Amygdala (tissue), 56 donors: ENCODE data around the gene ODAPH.
"Not testable (repeated sequence)": the region's sequence is repeated elsewhere in the genome, so short reads cannot be mapped to it uniquely, and the experiment has no call there.

Source experiments
- DNase-seq, 56 donors: peaks; one replicate each; lab custom pipeline; 2025; lab: John Stamatoyannopoulos, UW

ODAPH gene

DNA sequence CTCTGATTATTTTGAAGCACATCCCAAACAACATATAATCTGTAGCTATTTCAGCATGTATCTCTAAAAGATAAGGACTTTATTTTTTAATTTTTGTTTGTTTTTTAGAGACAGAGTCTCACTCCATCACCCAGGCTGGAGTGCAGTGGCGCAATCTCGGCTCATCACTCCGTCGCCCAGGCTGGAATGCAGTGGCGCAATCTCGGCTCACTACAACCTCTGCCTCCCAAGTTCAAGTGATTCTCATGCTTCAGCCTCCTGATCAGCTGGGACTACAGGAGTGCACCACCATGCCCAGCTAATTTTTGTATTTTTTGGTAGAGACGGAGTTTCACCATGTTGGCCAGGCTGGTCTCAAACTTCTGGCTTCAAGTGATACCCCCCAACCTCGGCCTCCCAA lies 11.6 kb upstream of the ODAPH start:
- DNase-seq = not testable (repeated sequence)

GRCh38 chr4:75544870-75545269 lies 11.0 kb upstream of the ODAPH start:
- DNase-seq = no peak

- DNase-seq = no peak
These were observed 10.3 kb upstream of the ODAPH start for GRCh38 chr4:75545526-75545925.

DNA sequence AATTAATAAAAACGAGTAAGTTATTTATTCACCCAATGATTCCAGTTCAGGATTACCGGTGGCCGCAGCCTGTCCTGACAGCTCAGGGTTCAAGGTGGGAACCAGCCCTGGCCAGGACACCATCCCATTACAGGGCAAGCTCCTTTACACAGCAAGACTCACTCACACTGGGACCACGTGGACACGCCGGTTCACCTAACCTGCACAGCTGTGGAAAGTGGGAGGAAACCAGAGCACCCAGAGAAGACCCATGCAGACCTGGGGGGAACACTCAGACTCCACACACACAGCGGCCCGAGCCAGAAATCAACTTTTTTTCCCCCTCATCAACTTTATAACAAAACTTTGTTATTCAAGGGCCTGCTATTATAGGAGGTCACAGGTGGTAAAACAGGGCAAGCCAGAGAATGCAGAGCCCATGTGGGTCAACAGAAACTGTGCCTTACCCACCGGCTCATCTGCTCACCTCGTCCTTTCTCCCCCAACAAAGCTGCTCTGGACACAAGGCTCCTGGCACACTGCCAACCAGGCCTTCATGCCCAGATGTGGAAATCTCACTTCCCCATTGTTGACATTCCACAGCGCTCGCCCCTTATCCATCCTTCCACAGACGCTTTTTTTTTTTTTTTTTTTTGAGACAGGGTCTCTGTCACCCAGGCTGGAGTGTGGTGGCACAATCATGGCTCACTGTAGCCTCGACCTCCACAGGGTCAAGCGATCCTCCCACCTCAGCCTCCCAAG lies 8.0 kb upstream of the ODAPH start:
- peak in 3 of 56 donors; percentile 6 to 11 (median 8) for DNase-seq

- no peak for DNase-seq
These were observed 6.8 kb upstream of the ODAPH start for GRCh38 chr4:75549019-75549418.

- DNase-seq = no peak
These were observed 3.4 kb upstream of the ODAPH start for GRCh38 chr4:75552452-75552851.

GRCh38 chr4:75557696-75558095 lies 1.8 kb downstream of the ODAPH start:
- DNase-seq = no peak

- DNase-seq = no peak
These were observed 5.9 kb downstream of the ODAPH start for GRCh38 chr4:75561789-75562188.

- no peak for DNase-seq
These were observed 8.2 kb downstream of the ODAPH start for GRCh38 chr4:75564023-75564422.

DNA sequence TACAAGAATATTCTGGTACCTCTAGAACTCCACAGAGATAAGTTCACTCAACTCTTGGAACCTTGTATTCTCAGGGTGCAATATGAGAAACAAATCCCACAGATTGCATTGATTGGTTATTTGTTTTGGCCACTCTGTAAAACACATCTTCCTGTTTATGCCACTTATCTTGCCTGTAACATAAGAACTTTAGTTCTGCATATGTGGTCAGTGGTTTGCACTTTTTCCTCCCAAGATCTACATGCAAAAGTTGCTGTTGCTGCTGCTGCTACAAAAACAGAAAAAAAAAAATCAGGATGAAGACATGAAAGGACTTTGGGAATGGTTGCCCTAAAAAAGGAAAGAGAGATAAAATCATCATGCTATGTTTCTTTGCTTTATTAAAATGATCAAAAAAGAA lies 9.6 kb downstream of the ODAPH start:
- DNase-seq = no peak

- DNase-seq = no peak
These were observed 11.0 kb downstream of the ODAPH start for GRCh38 chr4:75566911-75567310.

DNA sequence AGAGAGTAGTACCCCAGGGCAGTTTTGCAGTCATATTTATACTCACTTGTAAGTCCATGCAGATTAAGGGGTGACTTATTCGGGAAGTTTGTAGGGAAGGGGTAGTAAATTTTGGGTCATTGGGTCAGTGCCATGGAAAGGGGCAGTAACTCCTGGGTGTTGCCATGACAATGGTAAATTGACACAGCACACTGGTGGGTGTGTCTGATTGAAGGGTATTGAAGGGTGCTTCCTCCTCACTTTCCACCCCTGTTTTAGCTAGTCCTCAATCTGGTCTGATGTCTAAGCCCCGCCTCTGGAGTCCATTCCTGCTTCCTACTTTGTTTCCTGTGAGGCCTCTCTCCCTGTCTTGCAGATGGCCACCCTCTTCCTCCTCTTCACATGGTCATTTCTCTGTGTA lies 11.9 kb downstream of the ODAPH start:
- DNase-seq = no peak

GRCh38 chr4:75584067-75584466 lies 28.2 kb downstream of the ODAPH start:
- no peak for DNase-seq

DNA sequence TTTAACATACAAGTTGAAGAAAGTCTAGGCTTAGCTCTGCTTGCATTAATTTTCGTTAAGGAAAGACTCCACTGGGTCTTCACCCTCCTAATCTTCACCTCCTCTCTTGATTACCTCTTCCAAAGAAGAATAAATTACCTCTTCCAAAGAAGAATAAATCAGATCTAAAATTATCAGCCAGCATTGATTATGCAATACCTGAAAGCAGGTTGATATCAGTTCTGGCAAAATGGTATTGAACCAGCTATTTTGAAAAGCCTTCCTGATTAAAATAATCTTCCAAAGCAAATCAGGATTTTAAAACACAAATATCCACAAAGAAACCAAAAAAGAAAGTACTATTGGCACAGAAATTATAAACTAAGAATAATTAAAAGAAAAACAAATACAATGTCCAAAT lies 37.5 kb downstream of the ODAPH start:
- no peak for DNase-seq

- DNase-seq = no peak
These were observed 40.2 kb downstream of the ODAPH start for GRCh38 chr4:75596061-75596460.

GRCh38 chr4:75598390-75598789 lies 42.5 kb downstream of the ODAPH start:
- DNase-seq = no peak

DNA sequence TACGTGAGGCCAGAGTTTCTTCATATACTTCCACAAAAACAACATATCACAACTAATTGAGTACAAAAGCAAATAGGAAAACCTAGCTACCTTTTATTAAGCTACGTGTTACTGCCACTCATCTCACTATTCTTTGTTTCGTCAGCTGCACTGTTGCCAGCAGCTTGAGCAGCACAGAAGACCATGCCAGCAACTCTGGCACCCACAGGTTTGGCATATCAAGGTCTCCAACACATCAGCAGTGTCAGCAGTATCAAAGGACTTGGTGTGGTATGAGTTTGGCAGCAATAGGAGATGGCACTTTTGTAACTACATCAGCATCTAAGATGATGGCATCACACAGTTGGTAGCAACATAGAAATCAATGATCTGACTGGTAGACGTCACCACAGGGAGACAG lies 43.8 kb downstream of the ODAPH start:
- DNase-seq = no peak

- DNase-seq = no peak
These were observed 50.1 kb downstream of the ODAPH start for GRCh38 chr4:75605928-75606327.

GRCh38 chr4:75612306-75612705 lies 56.4 kb downstream of the ODAPH start:
- peak in 1 of 56 donors; percentile 16 for DNase-seq
